IMR-90 (cell line): ENCODE results near the gene EPHB1. TPM values are rescaled to one million over a fixed set of nuclear protein-coding genes. Genes with fewer than 3 reads are reported as not detected.

Source experiments
- ATAC-seq: fragments of 200-7000 bp; cut with Tn5 transposase; 2 replicates; pipeline ENCODE4 v1.9.1; 2020; ENCODE audit warnings: low read depth, mild to moderate bottlenecking, moderate library complexity
- BruUV-seq: library from RNA; stranded (reverse); fragments of 400-500 nt; replicated peaks from 2 replicates; lab custom pipeline; 2021; lab: Mats Ljungman, UMichigan
- CTCF ChIA-PET: fragments of 300-600 bp; formaldehyde crosslinking; extraction: SDS; loops from one replicate; lab custom pipeline; 2021; ENCODE audit warnings: antibody characterized with exemption; lab: Yijun Ruan, JAX
- POLR2A ChIA-PET: fragments of 300-600 bp; sonication (Branson Sonifier 250); formaldehyde crosslinking; loops from one replicate; lab custom pipeline; 2022; ENCODE audit warnings: antibody characterized with exemption; ENCODE audit not compliant: unreplicated experiment; lab: Charles Lee
- DNase-seq: peaks from one replicate; pipeline ENCODE4 v3.0.0; 2013
- H2AFZ ChIP-seq: replicated peaks from 2 replicates; pipeline ENCODE3; 2013; ENCODE audit warnings: low read length, mild to moderate bottlenecking; ENCODE audit not compliant: poor library complexity
- H2AK5ac ChIP-seq: 2 replicates; pipeline ENCODE4 v1.6.1; 2013; ENCODE audit warnings: low read depth, low read length, inconsistent platforms
- H2AK9ac ChIP-seq: replicated peaks from 2 replicates; pipeline ENCODE3; 2013; ENCODE audit warnings: mild to moderate bottlenecking, low read depth, low read length, moderate library complexity; ENCODE audit not compliant: poor library complexity
- H2BK120ac ChIP-seq: 2 replicates; pipeline ENCODE4 v1.6.1; 2013; ENCODE audit warnings: low read depth, low read length, inconsistent platforms
- H2BK15ac ChIP-seq: 3 replicates; pipeline ENCODE4 v1.6.1; 2013; ENCODE audit warnings: low read depth, low read length, inconsistent platforms
- H2BK20ac ChIP-seq: 2 replicates; pipeline ENCODE4 v1.6.1; 2013; ENCODE audit warnings: low read depth, mild to moderate bottlenecking, inconsistent platforms, low read length, moderate library complexity
- H2BK5ac ChIP-seq: 2 replicates; pipeline ENCODE4 v1.6.1; 2013; ENCODE audit warnings: mild to moderate bottlenecking, low read depth, low read length, inconsistent platforms; ENCODE audit not compliant: poor library complexity, severe bottlenecking
- H3K14ac ChIP-seq: replicated peaks from 2 replicates; pipeline ENCODE4 v1.6.1; 2013; ENCODE audit warnings: low read depth, low read length, inconsistent platforms
- H3K18ac ChIP-seq: 2 replicates; pipeline ENCODE4 v1.6.1; 2013; ENCODE audit warnings: low read depth, low read length, control low read depth
- H3K23ac ChIP-seq: 2 replicates; pipeline ENCODE4 v1.6.1; 2013; ENCODE audit warnings: low read depth, low read length, inconsistent platforms
- H3K27ac ChIP-seq: 2 replicates; pipeline ENCODE4 v1.5.1; 2013; ENCODE audit warnings: mild to moderate bottlenecking, control low read depth, low read length; ENCODE audit not compliant: insufficient read depth
- H3K27me3 ChIP-seq: 2 replicates; pipeline ENCODE4 v1.6.1; 2013; ENCODE audit warnings: low read length; ENCODE audit not compliant: control insufficient read depth, insufficient read depth
- H3K36me3 ChIP-seq: 2 replicates; pipeline ENCODE4 v1.6.1; 2013; ENCODE audit warnings: low read length, mixed read lengths; ENCODE audit not compliant: control insufficient read depth, insufficient read depth
- H3K4ac ChIP-seq: 2 replicates; pipeline ENCODE4 v1.6.1; 2013; ENCODE audit warnings: low read depth, low read length, inconsistent platforms
- H3K4me1 ChIP-seq: 2 replicates; pipeline ENCODE4 v1.6.1; 2013; ENCODE audit warnings: low read length, mixed read lengths; ENCODE audit not compliant: control insufficient read depth, insufficient read depth
- H3K4me2 ChIP-seq: 2 replicates; pipeline ENCODE4 v1.6.1; 2013; ENCODE audit warnings: low read depth, mild to moderate bottlenecking, control low read depth, low read length, moderate library complexity
- H3K4me3 ChIP-seq: 2 replicates; pipeline ENCODE4 v1.5.1; 2013; ENCODE audit warnings: low read depth, mild to moderate bottlenecking, control low read depth, low read length, moderate library complexity; ENCODE audit not compliant: insufficient read depth
- H3K56ac ChIP-seq: 2 replicates; pipeline ENCODE4 v1.6.1; 2013; ENCODE audit warnings: low read length, inconsistent platforms; ENCODE audit not compliant: insufficient read depth; ENCODE audit errors: extremely low read depth
- H3K79me1 ChIP-seq, 2 experiments: 2 replicates each; pipeline ENCODE4 v1.6.1; 2013; ENCODE audit warnings: low read length in 2 of 2, inconsistent platforms in 1 of 2, low read depth in 1 of 2
- H3K9ac ChIP-seq: 2 replicates; pipeline ENCODE4 v1.6.1; 2013; ENCODE audit warnings: low read depth, low read length, control low read depth
- H3K9me1 ChIP-seq: 2 replicates; pipeline ENCODE4 v1.6.1; 2013; ENCODE audit warnings: low read length, inconsistent platforms; ENCODE audit not compliant: insufficient read depth
- H3K9me3 ChIP-seq: 2 replicates; pipeline ENCODE4 v1.6.1; 2013; ENCODE audit warnings: low read length; ENCODE audit not compliant: control insufficient read depth, insufficient read depth
- H4K20me1 ChIP-seq: 2 replicates; pipeline ENCODE4 v1.6.1; 2013; ENCODE audit warnings: low read length, inconsistent platforms; ENCODE audit not compliant: insufficient read depth
- H4K5ac ChIP-seq: 2 replicates; pipeline ENCODE4 v1.6.1; 2013; ENCODE audit warnings: mild to moderate bottlenecking, low read depth, low read length, control low read depth
- H4K8ac ChIP-seq, 2 experiments: 2 replicates each; pipeline ENCODE4 v1.6.1; 2013; ENCODE audit warnings: low read depth in 2 of 2, low read length in 2 of 2, control low read depth in 1 of 2, inconsistent platforms in 1 of 2
- H4K91ac ChIP-seq: 2 replicates; pipeline ENCODE4 v1.6.1; 2013; ENCODE audit warnings: low read depth, low read length, inconsistent platforms; ENCODE audit not compliant: insufficient read depth
- BHLHE40 ChIP-seq: fragments of 150-350 bp; IDR thresholded peaks from 2 replicates; pipeline ENCODE4 v1.6.1; 2016; ENCODE audit warnings: mild to moderate bottlenecking, low read depth, low read length
- CEBPB ChIP-seq: IDR thresholded peaks from 2 replicates; pipeline ENCODE4 v1.6.1; 2012; ENCODE audit warnings: low read depth, low read length, improper control_type of control experiment
- CHD1 ChIP-seq: IDR thresholded peaks from 2 replicates; pipeline ENCODE4 v1.6.1; 2012; ENCODE audit warnings: low read depth, low read length, improper control_type of control experiment
- MAZ ChIP-seq: IDR thresholded peaks from 2 replicates; pipeline ENCODE4 v1.6.1; 2012; ENCODE audit warnings: low read depth, mild to moderate bottlenecking, low read length, improper control_type of control experiment, moderate library complexity, borderline replicate concordance
- POLR2A ChIP-seq: IDR thresholded peaks from 2 replicates; pipeline ENCODE4 v1.6.1; 2012; ENCODE audit warnings: mild to moderate bottlenecking, low read depth, low read length
- RCOR1 ChIP-seq: IDR thresholded peaks from 2 replicates; pipeline ENCODE4 v1.6.1; 2012; ENCODE audit warnings: mild to moderate bottlenecking, low read length, improper control_type of control experiment; ENCODE audit not compliant: insufficient replicate concordance
- USF2 ChIP-seq: fragments of 150-350 bp; IDR thresholded peaks from 2 replicates; pipeline ENCODE4 v1.6.1; 2017; ENCODE audit warnings: mild to moderate bottlenecking, antibody characterized with exemption, low read length, low read depth
- WGBS, 2 experiments: methylation state at CpG; one replicate each; pipeline versions ENCODE4 v1.1.5 to v1.1.7; 2013; ENCODE audit warnings: missing lambda C conversion rate in 2 of 2; ENCODE audit not compliant: insufficient read length in 1 of 2; ENCODE audit errors: extremely low coverage in 2 of 2; 5-methylcytosine and 5-hydroxymethylcytosine counted together
- dilution Hi-C: fragments of 300-500 bp; cut with HindIII; formaldehyde crosslinking; loops from one replicate; pipeline ENCODE4 v1.14.3; 2018; ENCODE audit warnings: low sequenced_read_pairs; ENCODE audit not compliant: unreplicated experiment
- in situ Hi-C: fragments of 300-500 bp; cut with MboI; formaldehyde crosslinking; loops from 3 replicates; pipeline ENCODE4 v1.14.3; 2019; ENCODE audit warnings: low sequenced_read_pairs, inconsistent platforms, mixed read lengths
- intact Hi-C: fragments of 100-400 bp; cut with micrococcal nuclease; formaldehyde crosslinking; loops from 2 replicates; pipeline ENCODE4 v1.10.0; 2022
- polyA plus RNA-seq, 3 experiments: library from polyadenylated mRNA; depleted of rRNA; stranded (reverse); fragments of >200 nt; gene quantifications; 2 replicates each; pipeline ENCODE4 v1.2.3, GENCODE V29; 2012; ENCODE audit warnings: low replicate concordance in 1 of 3
- total RNA-seq: library from RNA; depleted of rRNA; stranded (reverse); fragments of >200 nt; gene quantifications from 2 replicates; pipeline ENCODE4 v1.2.3, GENCODE V29; 2012
- TF ChIP-seq, protein P1 (sequence below): conservative IDR thresholded peaks from 2 replicates; pipeline ENCODE4 v1.5.1; 2012; ENCODE audit warnings: mild to moderate bottlenecking, low read depth, low read length, improper control_type of control experiment

The EPHB1 gene
- total and polyA plus RNA-seq, 2 of the 4 experiments (the other 2 are of a cell fraction), result 0.17 to 0.36 TPM

- H4K91ac ChIP-seq, result no peak overlapping the region
- H3K4me3 ChIP-seq, result no peak overlapping the region
- no peak overlapping the region for H2BK5ac ChIP-seq
- in situ Hi-C loops, result no loop called here
- DNase-seq (no peak), ATAC-seq (no peak)
- H3K27ac ChIP-seq, result no peak overlapping the region
- intact Hi-C loops, result no loop called here
- H3K4me1 ChIP-seq, result no peaks in the 10 kb centered on the region
- no peak overlapping the region for H2AFZ ChIP-seq
- no peaks in the 10 kb centered on the region for H3K9me3 ChIP-seq
- H4K5ac ChIP-seq, result no peak overlapping the region
- no peaks in the 10 kb centered on the region for H3K36me3 ChIP-seq
- dilution Hi-C loops, result no loop called here
- H2BK120ac ChIP-seq, result no peak overlapping the region
- H4K20me1 ChIP-seq, result no peaks in the 10 kb centered on the region
- no peaks in the 10 kb centered on the region for H3K9me1 ChIP-seq
- H3K9ac ChIP-seq, result no peak overlapping the region
- no peak overlapping the region for H3K56ac ChIP-seq
- POLR2A ChIA-PET, result no interaction called here
- H3K23ac ChIP-seq, result no peak overlapping the region
- H3K4ac ChIP-seq, result no peak overlapping the region
- no peaks in the 10 kb centered on the region for H3K27me3 ChIP-seq
- CTCF ChIA-PET, result interaction anchor here (0.6 kb wide), 1 partner anchor 1007 kb away, joined by 3 read pairs; no protein-coding TSS in a partner anchor
- no peak overlapping the region for H2AK5ac ChIP-seq
- no peak overlapping the region for H2BK20ac ChIP-seq
- H3K4me2 ChIP-seq, result no peak overlapping the region
- WGBS, 2 experiments, result 17% methylated on average over 2 of the region's 6 CpGs; no CpG with 5 or more reads in 1 of the 2 experiments
- no peak overlapping the region for H2BK15ac ChIP-seq
- H4K8ac ChIP-seq, result no peak overlapping the region
- TF ChIP-seq, protein P1, sequence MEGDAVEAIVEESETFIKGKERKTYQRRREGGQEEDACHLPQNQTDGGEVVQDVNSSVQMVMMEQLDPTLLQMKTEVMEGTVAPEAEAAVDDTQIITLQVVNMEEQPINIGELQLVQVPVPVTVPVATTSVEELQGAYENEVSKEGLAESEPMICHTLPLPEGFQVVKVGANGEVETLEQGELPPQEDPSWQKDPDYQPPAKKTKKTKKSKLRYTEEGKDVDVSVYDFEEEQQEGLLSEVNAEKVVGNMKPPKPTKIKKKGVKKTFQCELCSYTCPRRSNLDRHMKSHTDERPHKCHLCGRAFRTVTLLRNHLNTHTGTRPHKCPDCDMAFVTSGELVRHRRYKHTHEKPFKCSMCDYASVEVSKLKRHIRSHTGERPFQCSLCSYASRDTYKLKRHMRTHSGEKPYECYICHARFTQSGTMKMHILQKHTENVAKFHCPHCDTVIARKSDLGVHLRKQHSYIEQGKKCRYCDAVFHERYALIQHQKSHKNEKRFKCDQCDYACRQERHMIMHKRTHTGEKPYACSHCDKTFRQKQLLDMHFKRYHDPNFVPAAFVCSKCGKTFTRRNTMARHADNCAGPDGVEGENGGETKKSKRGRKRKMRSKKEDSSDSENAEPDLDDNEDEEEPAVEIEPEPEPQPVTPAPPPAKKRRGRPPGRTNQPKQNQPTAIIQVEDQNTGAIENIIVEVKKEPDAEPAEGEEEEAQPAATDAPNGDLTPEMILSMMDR, result no peak
- TF ChIP-seq POLR2A (no peak), USF2 (no peak), CEBPB (no peak), MAZ (no peak), BHLHE40 (no peak), RCOR1 (no peak), CHD1 (no peak)
- H3K79me1 ChIP-seq, result no peaks in the 10 kb centered on the region
- no peak overlapping the region for H3K14ac ChIP-seq
- no TSS peak for BruUV-seq
- H2AK9ac ChIP-seq, result no peak overlapping the region
- H3K18ac ChIP-seq, result no peak overlapping the region
Observed at GRCh38 chr3:135034891-135035440, 239.9 kb downstream of the EPHB1 start.
